Pancreas (tissue), 10 donors: Measurements from ENCODE around the gene KIAA0825. TPM values are rescaled to one million over a fixed set of nuclear protein-coding genes. Genes with fewer than 3 reads are reported as not detected.

Experiments used
- ATAC-seq, 4 donors: fragments of 200-7000 bp; cut with Tn5 transposase; one replicate each; pipeline versions ENCODE4 v1.8.0 to v1.9.1; 2020; ENCODE audit warnings: mild to moderate bottlenecking in 4 of 4, moderate library complexity in 4 of 4
- DNase-seq, 6 donors: peaks; one replicate each; pipeline ENCODE4 v3.0.0-alpha.2; 2020
- FAIRE-seq: peaks from 2 replicates; lab custom pipeline; 2012; peaks lifted over from hg19 to GRCh38; lab: Jason Lieb, UNC
- H3K27ac ChIP-seq, 4 donors: fragments of 200-600 bp; sonication (generic); 1 replicate in 3 of 4; 2 replicates in 1 of 4; pipeline versions ENCODE4 v1.5.0 to v1.8.0; 2020
- H3K27me3 ChIP-seq, 4 donors: fragments of 200-600 bp; one replicate each; pipeline ENCODE4 v1.8.0; 2021
- H3K36me3 ChIP-seq, 3 donors: fragments of 200-600 bp; sonication (generic) in 1 of 3; one replicate each; pipeline versions ENCODE4 v1.5.0 to v1.8.0; 2020 to 2021
- H3K4me1 ChIP-seq, 3 donors: fragments of 200-600 bp; one replicate each; pipeline ENCODE4 v1.8.0; 2021
- H3K4me3 ChIP-seq, 4 donors: fragments of 200-600 bp; sonication (generic) in 2 of 4; one replicate each; pipeline versions ENCODE4 v1.5.0 to v1.8.0; 2020 to 2021
- H3K9me3 ChIP-seq, 4 donors: fragments of 200-600 bp; one replicate each; pipeline ENCODE4 v1.8.0; 2021
- WGBS, 2 donors: extraction: QIAGEN DNeasy Blood & Tissue Kit; methylation state at CpG; one replicate each; pipeline ENCODE4 v1.1.7; 2013; 5-methylcytosine and 5-hydroxymethylcytosine counted together
- intact Hi-C, 3 donors: fragments of 100-400 bp; cut with DNase I; formaldehyde crosslinking; loops; one replicate each; pipeline versions ENCODE4 v1.11.1 to v1.14.2; 2022
- polyA plus RNA-seq, 2 donors: library from polyadenylated mRNA; stranded (reverse); fragments of 200-250 nt; gene quantifications; one replicate each; pipeline ENCODE4 v1.2.3, GENCODE V29; 2013
- total RNA-seq, 6 donors: library from RNA; stranded (reverse); fragmentation: NEBNext Ultra II Directional in 4 of 6; extraction: Animal tissue kit (Norgen Biotek cat#: 25700) in 4 of 6; gene quantifications; one replicate each; pipeline versions ENCODE4 v1.2.1 to v1.2.4, GENCODE V29; 2021 to 2023
- TF ChIP-seq, protein P1 (sequence below), 4 donors: fragments of 200-600 bp; sonication (generic) in 3 of 4; IDR thresholded peaks; one replicate each; pipeline versions ENCODE4 v1.5.0 to v1.8.0; 2021; ENCODE audit warnings: antibody characterized with exemption in 4 of 4
- donor health status: healthy with polysubstance abuse.
- donor health status: DM: no; HTN: no; CAD: no; lungs with moderate emphysema.
- donor health status: DM: no; HTN: no; CAD: no.
- donor health status: control.
- donor health status: control.
- donor health status: Bipolar disorder and iron deficiency.
- donor health status: DM: yes; HTN: yes; CAD: no.
- donor health status: DM: no; HTN: no; CAD: no.
- donor health status: DM: no; HTN: no; CAD: no.
- donor health status: DM: yes; HTN: yes; CAD: no.

Gene KIAA0825
- total and polyA plus RNA-seq, 8 donors = 0.33 to 3.1 (median 2.0) TPM

DNA sequence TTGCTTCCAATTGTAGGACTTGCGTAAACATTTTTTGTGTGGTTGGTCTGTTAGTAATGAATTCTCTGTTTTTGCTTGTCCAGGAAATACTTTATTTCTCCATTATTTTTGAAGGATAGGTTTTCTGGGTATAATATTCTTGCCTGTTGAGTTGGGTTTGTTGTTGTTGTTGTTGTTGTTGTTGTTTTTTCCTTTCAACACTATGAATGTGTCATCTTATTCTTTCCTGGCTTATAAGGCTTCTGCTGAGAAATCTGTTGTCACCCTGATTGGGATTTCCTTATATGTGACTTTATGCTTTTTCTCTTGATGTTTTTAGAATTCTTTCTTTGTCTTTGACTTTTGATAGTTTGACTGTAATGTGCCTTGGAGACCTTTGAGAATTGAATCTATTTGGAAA lies 39.9 kb upstream of the KIAA0825 start:
- intact Hi-C loops = no loop called here
- FAIRE-seq (no peak), ATAC-seq (no peak), DNase-seq (no peak)
- Histone ChIP-seq H3K27ac (no peak overlapping the region), H3K36me3 (peaks cover 0 to 3% (median 0%) of the 10 kb centered on the region in 3 donors), H3K27me3 (no peaks in the 10 kb centered on the region), H3K9me3 (no peaks in the 10 kb centered on the region), H3K4me1 (no peaks in the 10 kb centered on the region), H3K4me3 (no peak overlapping the region)
- TF ChIP-seq, protein P1, sequence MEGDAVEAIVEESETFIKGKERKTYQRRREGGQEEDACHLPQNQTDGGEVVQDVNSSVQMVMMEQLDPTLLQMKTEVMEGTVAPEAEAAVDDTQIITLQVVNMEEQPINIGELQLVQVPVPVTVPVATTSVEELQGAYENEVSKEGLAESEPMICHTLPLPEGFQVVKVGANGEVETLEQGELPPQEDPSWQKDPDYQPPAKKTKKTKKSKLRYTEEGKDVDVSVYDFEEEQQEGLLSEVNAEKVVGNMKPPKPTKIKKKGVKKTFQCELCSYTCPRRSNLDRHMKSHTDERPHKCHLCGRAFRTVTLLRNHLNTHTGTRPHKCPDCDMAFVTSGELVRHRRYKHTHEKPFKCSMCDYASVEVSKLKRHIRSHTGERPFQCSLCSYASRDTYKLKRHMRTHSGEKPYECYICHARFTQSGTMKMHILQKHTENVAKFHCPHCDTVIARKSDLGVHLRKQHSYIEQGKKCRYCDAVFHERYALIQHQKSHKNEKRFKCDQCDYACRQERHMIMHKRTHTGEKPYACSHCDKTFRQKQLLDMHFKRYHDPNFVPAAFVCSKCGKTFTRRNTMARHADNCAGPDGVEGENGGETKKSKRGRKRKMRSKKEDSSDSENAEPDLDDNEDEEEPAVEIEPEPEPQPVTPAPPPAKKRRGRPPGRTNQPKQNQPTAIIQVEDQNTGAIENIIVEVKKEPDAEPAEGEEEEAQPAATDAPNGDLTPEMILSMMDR (IDR thresholded peaks at IDR 0.05) = no peak
- WGBS, 2 donors = 97 to 98% methylated on average over 1 of the region's 1 CpG

DNA sequence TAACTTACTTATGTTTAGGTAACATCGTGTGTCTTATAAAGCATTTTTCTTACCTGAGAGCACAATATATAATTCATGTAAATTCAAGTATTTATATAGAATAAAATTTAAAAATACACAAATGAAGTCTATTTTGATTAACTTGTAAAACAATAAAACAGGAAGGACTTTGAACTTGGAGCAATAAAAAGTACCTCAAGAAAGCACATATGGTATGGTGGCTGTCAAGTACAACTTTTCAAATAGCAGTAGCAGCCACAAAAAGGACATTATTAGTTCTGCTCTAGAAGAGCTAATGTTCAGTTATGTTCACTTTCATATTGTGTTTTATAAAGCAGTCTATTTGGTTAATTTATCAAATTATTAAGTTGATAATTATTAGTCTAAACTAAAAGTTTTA lies 31.5 kb upstream of the KIAA0825 start:
- no peaks in the 10 kb centered on the region for H3K4me1 ChIP-seq
- TF ChIP-seq, protein P1 (IDR thresholded peaks at IDR 0.05) = no peak
- no peak for ATAC-seq
- no peaks in the 10 kb centered on the region for H3K27me3 ChIP-seq
- 94 to 96% methylated on average over 1 of the region's 1 CpG for WGBS, 2 donors
- H3K27ac ChIP-seq = no peak overlapping the region
- H3K36me3 ChIP-seq = no peaks in the 10 kb centered on the region
- intact Hi-C loops = no loop called here
- FAIRE-seq = no peak
- no peak overlapping the region for H3K4me3 ChIP-seq
- DNase-seq = no peak
- H3K9me3 ChIP-seq = no peaks in the 10 kb centered on the region

- DNase-seq (no peak), FAIRE-seq (no peak), ATAC-seq (no peak)
- Histone ChIP-seq H3K27ac (no peak overlapping the region), H3K27me3 (no peaks in the 10 kb centered on the region), H3K9me3 (no peaks in the 10 kb centered on the region), H3K4me3 (no peak overlapping the region), H3K36me3 (no peaks in the 10 kb centered on the region), H3K4me1 (no peaks in the 10 kb centered on the region)
- intact Hi-C loops = no loop called here
- TF ChIP-seq, protein P1 (IDR thresholded peaks at IDR 0.05) = no peak
Measured at GRCh38 chr5:94646758-94647157, 28.4 kb upstream of the KIAA0825 start.

DNA sequence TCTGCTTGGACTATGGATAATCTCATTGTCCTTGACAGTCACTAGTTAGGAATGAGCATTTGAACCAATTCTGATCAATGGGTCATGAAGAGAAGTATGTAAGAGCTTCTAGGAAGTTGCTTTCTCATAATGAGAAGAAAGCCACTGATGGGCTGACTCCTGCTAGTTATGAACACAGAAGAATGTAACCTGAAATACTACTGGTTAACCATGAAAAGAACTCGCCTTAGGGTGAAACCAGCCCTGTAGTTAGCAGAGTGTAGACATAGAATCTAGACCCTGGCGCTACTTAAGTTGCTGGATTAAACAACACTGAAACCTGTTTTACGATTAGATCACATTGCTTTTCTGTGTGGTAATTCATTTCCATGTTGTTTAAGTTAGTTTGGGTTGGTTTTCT lies 26.6 kb upstream of the KIAA0825 start:
- FAIRE-seq (no peak), ATAC-seq (no peak), DNase-seq (no peak)
- Histone ChIP-seq H3K36me3 (no peaks in the 10 kb centered on the region), H3K4me1 (no peaks in the 10 kb centered on the region), H3K27me3 (no peaks in the 10 kb centered on the region), H3K4me3 (no peak overlapping the region), H3K27ac (no peak overlapping the region), H3K9me3 (peaks cover 0 to 5% (median 0%) of the 10 kb centered on the region in 4 donors)
- intact Hi-C loops = no loop called here
- TF ChIP-seq, protein P1 (IDR thresholded peaks at IDR 0.05) = no peak
- 92 to 96% methylated on average over 3 of the region's 3 CpGs for WGBS, 2 donors

- ATAC-seq = no peak
- no peak for FAIRE-seq
- no peaks in the 10 kb centered on the region for H3K4me1 ChIP-seq
- TF ChIP-seq, protein P1 (IDR thresholded peaks at IDR 0.05) = no peak
- 96 to 98% methylated on average over 3 of the region's 3 CpGs for WGBS, 2 donors
- no peaks in the 10 kb centered on the region for H3K27me3 ChIP-seq
- H3K9me3 ChIP-seq = peaks cover 0 to 6% (median 0%) of the 10 kb centered on the region in 4 donors
- intact Hi-C loops = no loop called here
- no peak for DNase-seq
- H3K27ac ChIP-seq = no peak overlapping the region
- H3K4me3 ChIP-seq = no peak overlapping the region
- H3K36me3 ChIP-seq = no peaks in the 10 kb centered on the region
Measured at GRCh38 chr5:94640176-94640575, 21.8 kb upstream of the KIAA0825 start.
